HepG2 (cell line): ENCODE data around the gene PANK2. TPM values are rescaled to one million over a fixed set of nuclear protein-coding genes. Genes with fewer than 3 reads are reported as not detected.
A peak's percentile ranks its signal among the peaks of the same experiment; 100 is the strongest.

Source experiments
- ATAC-seq: fragments of 200-7000 bp; cut with Tn5 transposase; 3 replicates; pipeline ENCODE4 v1.9.1; 2020; ENCODE audit warnings: mild to moderate bottlenecking, moderate library complexity
- BruUV-seq: library from RNA; stranded (reverse); fragments of 400-500 nt; replicated peaks from 2 replicates; lab custom pipeline; 2021; lab: Mats Ljungman, UMichigan
- CTCF ChIA-PET: fragments of 300-600 bp; formaldehyde crosslinking; extraction: SDS; loops from one replicate; lab custom pipeline; 2021; ENCODE audit warnings: low total read pairs, inconsistent platforms, low intra/inter-chr PET ratio; lab: Yijun Ruan, JAX
- POLR2A ChIA-PET: fragments of 350-600 bp; sonication (Branson Sonifier 250); formaldehyde crosslinking; loops from one replicate; lab custom pipeline; 2020; ENCODE audit warnings: antibody characterized with exemption, inconsistent platforms; lab: Yijun Ruan, JAX
- DNase-seq: peaks from one replicate; pipeline ENCODE4 v3.0.0-alpha.2; 2015; ENCODE audit warnings: low spot score
- FAIRE-seq: peaks from 3 replicates; lab custom pipeline; 2011; peaks lifted over from hg19 to GRCh38; lab: Jason Lieb, UNC
- H2AFZ ChIP-seq: one replicate; pipeline ENCODE4 v1.6.1; 2011; ENCODE audit warnings: low read length, inconsistent platforms
- H3K27ac ChIP-seq: fragments of 300-600 bp; 3 replicates; pipeline ENCODE4 v1.8.0; 2011; ENCODE audit warnings: mixed run types, mild to moderate bottlenecking, mixed read lengths, low read length, inconsistent platforms; ENCODE audit not compliant: insufficient read depth; ENCODE audit errors: extremely low read length
- H3K27me3 ChIP-seq, 2 experiments: fragments of 200-600 bp in 1 of 2; 2 replicates in 1 of 2; 3 replicates in 1 of 2; pipeline versions ENCODE4 v1.6.0 to v1.8.0; 2011; ENCODE audit warnings: low read length in 2 of 2, mild to moderate bottlenecking in 2 of 2, moderate library complexity in 2 of 2, inconsistent platforms in 1 of 2; ENCODE audit not compliant: insufficient read depth in 2 of 2, control insufficient read depth in 1 of 2
- H3K36me3 ChIP-seq, 2 experiments: fragments of 200-600 bp in 1 of 2; replicated peaks in 1 of 2; 2 replicates in 1 of 2; 3 replicates in 1 of 2; pipeline versions ENCODE4 v1.5.1 to v1.8.0; 2011; ENCODE audit warnings: low read length in 2 of 2, inconsistent platforms in 1 of 2; ENCODE audit not compliant: insufficient read depth in 2 of 2, control insufficient read depth in 1 of 2
- H3K4me1 ChIP-seq: 2 replicates; pipeline ENCODE4 v1.5.1; 2012; ENCODE audit warnings: low read length, inconsistent platforms; ENCODE audit not compliant: insufficient read depth
- H3K4me2 ChIP-seq: 2 replicates; pipeline ENCODE4 v1.6.0; 2011; ENCODE audit warnings: low read depth, low read length, inconsistent platforms
- H3K4me3 ChIP-seq, 3 experiments: fragments of 200-600 bp in 1 of 3; sonication (generic), shearing (Covaris generic) in 1 of 3; replicated peaks in 1 of 3; 2 replicates each; pipeline ENCODE4 v1.5.1; 2011 to 2016; ENCODE audit warnings: low read length in 3 of 3, inconsistent platforms in 2 of 3, low read depth in 2 of 3, mild to moderate bottlenecking in 2 of 3, control low read depth in 1 of 3, mixed read lengths in 1 of 3; ENCODE audit not compliant: insufficient read depth in 1 of 3
- H3K79me2 ChIP-seq: one replicate; pipeline ENCODE4 v1.6.1; 2011; ENCODE audit warnings: low read length, inconsistent platforms; ENCODE audit not compliant: insufficient read depth
- H3K9ac ChIP-seq: 2 replicates; pipeline ENCODE4 v1.6.0; 2011; ENCODE audit warnings: mild to moderate bottlenecking, low read depth, low read length, inconsistent platforms; ENCODE audit not compliant: insufficient read depth
- H3K9me3 ChIP-seq: 2 replicates; pipeline ENCODE4 v1.5.1; 2012; ENCODE audit warnings: mild to moderate bottlenecking, low read length
- H4K20me1 ChIP-seq: 2 replicates; pipeline ENCODE4 v1.6.0; 2011; ENCODE audit warnings: inconsistent platforms, mild to moderate bottlenecking, low read length, moderate library complexity; ENCODE audit not compliant: insufficient read depth
- KAT7 ChIP-seq: IDR thresholded peaks from 2 replicates; pipeline ENCODE4 v1.6.1; 2018; ENCODE audit warnings: borderline replicate concordance, missing compliant biosample characterization
- KMT2A ChIP-seq: sonication (generic); formaldehyde crosslinking; IDR thresholded peaks from 2 replicates; pipeline ENCODE4 v1.4.0; 2020; ENCODE audit warnings: missing genetic modification reagents
- NCOA2 ChIP-seq: sonication (generic); formaldehyde crosslinking; IDR thresholded peaks from 2 replicates; pipeline ENCODE4 v1.8.0; 2022; ENCODE audit warnings: inconsistent platforms
- NFIC ChIP-seq: IDR thresholded peaks from 2 replicates; pipeline ENCODE4 v1.6.1; 2012; ENCODE audit warnings: mild to moderate bottlenecking, low read length, inconsistent platforms
- SIN3A ChIP-seq: IDR thresholded peaks from 2 replicates; pipeline ENCODE4 v1.6.1; 2011; ENCODE audit warnings: low read depth, mild to moderate bottlenecking, control low read depth, low read length, borderline replicate concordance
- SIX1 ChIP-seq: sonication (generic); formaldehyde crosslinking; IDR thresholded peaks from 2 replicates; pipeline ENCODE4 v1.4.0; 2020; ENCODE audit warnings: missing genetic modification reagents, borderline replicate concordance
- SOX13 ChIP-seq, 3 experiments: fragments of 450-650 bp in 1 of 3; sonication (generic) in 1 of 3; formaldehyde crosslinking in 1 of 3; IDR thresholded peaks in 2 of 3; conservative IDR thresholded peaks in 1 of 3; 2 replicates each; pipeline versions ENCODE4 v1.5.0 to v1.6.1; 2016 to 2020; ENCODE audit warnings: antibody characterized with exemption in 1 of 3, mild to moderate bottlenecking in 1 of 3, missing compliant biosample characterization in 1 of 3, missing genetic modification reagents in 1 of 3, moderate library complexity in 1 of 3
- TBL1XR1 ChIP-seq: fragments of 150-350 bp; IDR thresholded peaks from 2 replicates; pipeline ENCODE4 v1.6.1; 2014; ENCODE audit warnings: borderline replicate concordance, low read length; ENCODE audit not compliant: partially characterized antibody
- ZFP36L1 ChIP-seq: sonication (generic); formaldehyde crosslinking; IDR thresholded peaks from 2 replicates; pipeline ENCODE4 v1.8.0; 2022; ENCODE audit warnings: mild to moderate bottlenecking, missing genetic modification reagents, moderate library complexity
- ZKSCAN8 ChIP-seq: IDR thresholded peaks from 2 replicates; pipeline ENCODE4 v1.6.1; 2016; ENCODE audit warnings: borderline replicate concordance, missing genetic modification reagents, missing compliant biosample characterization
- ZNF10 ChIP-seq: sonication (generic); formaldehyde crosslinking; IDR thresholded peaks from 2 replicates; pipeline ENCODE4 v1.4.0; 2020; ENCODE audit warnings: mild to moderate bottlenecking, low read depth, missing genetic modification reagents, borderline replicate concordance
- ZNF12 ChIP-seq: sonication (generic); formaldehyde crosslinking; IDR thresholded peaks from 2 replicates; pipeline ENCODE4 v1.5.0; 2020; ENCODE audit warnings: missing genetic modification reagents
- ZNF253 ChIP-seq: sonication (generic); formaldehyde crosslinking; IDR thresholded peaks from 2 replicates; pipeline ENCODE4 v1.8.0; 2022; ENCODE audit warnings: mild to moderate bottlenecking, missing genetic modification reagents, borderline replicate concordance
- ZNF276 ChIP-seq: sonication (generic); formaldehyde crosslinking; IDR thresholded peaks from 2 replicates; pipeline ENCODE4 v1.4.0; 2020; ENCODE audit warnings: mild to moderate bottlenecking, low read depth, missing genetic modification reagents
- ZNF768 ChIP-seq: sonication (generic); formaldehyde crosslinking; IDR thresholded peaks from 2 replicates; pipeline ENCODE4 v1.4.0; 2020; ENCODE audit warnings: missing genetic modification reagents
- WGBS: methylation state at CpG from one replicate; pipeline ENCODE4 v1.1.6; 2017; ENCODE audit warnings: low lambda C conversion rate; 5-methylcytosine and 5-hydroxymethylcytosine counted together
- in situ Hi-C: cut with HindIII; loops from 2 replicates; pipeline ENCODE4 v1.10.0; 2017; ENCODE audit warnings: low pct_unique_long_range_greater_than_20kb; ENCODE audit not compliant: extremely low pct_ligation_motif_present
- intact Hi-C: fragments of 100-400 bp; cut with micrococcal nuclease; formaldehyde crosslinking; loops from one replicate; pipeline ENCODE4 v1.10.0; 2022; ENCODE audit not compliant: unreplicated experiment
- polyA plus RNA-seq, 8 experiments: library from polyadenylated mRNA; depleted of rRNA in 3 of 8; stranded (reverse) in 7 of 8; unstranded in 1 of 8; fragments of >200 nt; fragmentation: Illumina TruSeq in 4 of 8; extraction: Trizol in 4 of 8; gene quantifications; 2 replicates each; pipeline versions ENCODE4 v1.2.1 to v1.2.3, GENCODE V29; 2011 to 2016; ENCODE audit warnings: low read depth in 4 of 8, missing spikeins in 1 of 8, mixed read lengths in 1 of 8; ENCODE audit not compliant: insufficient read depth in 1 of 8
- total RNA-seq, 5 experiments: library from RNA; depleted of rRNA; stranded (reverse); fragments of >200 nt; fragmentation: Illumina TruSeq; extraction: Trizol; gene quantifications; 2 replicates each; pipeline ENCODE4 v1.2.3, GENCODE V29; 2016; ENCODE audit warnings: low read depth in 1 of 5
- TF ChIP-seq, protein P1 (sequence below): sonication (generic); formaldehyde crosslinking; IDR thresholded peaks from 2 replicates; pipeline ENCODE4 v1.5.1; 2020; ENCODE audit warnings: missing genetic modification reagents, mild to moderate bottlenecking, borderline replicate concordance

PANK2 gene
- total and polyA plus RNA-seq, 2 of the 13 experiments (the other 11 are each of a cell fraction or from before 2014, with no cell fraction given): 39.2 to 123 TPM

- no peaks in the 10 kb centered on the region; a peak in 1 of 5 replicates for H3K27me3 ChIP-seq
- no peaks in the 10 kb centered on the region for H3K9me3 ChIP-seq
- no peak overlapping the region for H2AFZ ChIP-seq
- POLR2A ChIA-PET: interaction anchor here (1.0 to 2.0 kb wide), 12 partner anchors 8 to 82 kb away, joined by 3 to 15 read pairs (median 4); partner anchors contain the start of genes ADISSP and AP5S1
- no peaks in the 10 kb centered on the region; a peak in 1 of 5 replicates for H3K36me3 ChIP-seq
- 13% methylated on average over 8 of the region's 8 CpGs for WGBS
- peak overlapping the region; percentile 89 for H3K4me2 ChIP-seq
- peak overlapping the region; percentile 91 for H3K27ac ChIP-seq
- ATAC-seq (peak; percentile 3; the same call in 2 of the 3 replicates), DNase-seq (no peak), FAIRE-seq (peak; percentile 28)
- peaks cover 50% of the 10 kb centered on the region for H3K4me1 ChIP-seq
- BruUV-seq: TSS peak; percentile 85
- H3K4me3 ChIP-seq: peak overlapping the region; percentile 78 to 97 (median 96)
- CTCF ChIA-PET: no interaction called here
- in situ Hi-C loops: loop anchor here (5.0 kb wide), 1 partner anchor 60 kb away; the partner anchor contains the start of gene CENPB
- H4K20me1 ChIP-seq: peaks cover 4% of the 10 kb centered on the region; the same call in 1 of the 2 replicates
- intact Hi-C loops: loop anchor here (2.0 kb wide), 1 partner anchor 61 kb away; the partner anchor contains the start of gene CENPB
- peaks cover 25% of the 10 kb centered on the region for H3K79me2 ChIP-seq
- H3K9ac ChIP-seq: peak overlapping the region; percentile 98
- TF ChIP-seq ZNF768: peak; percentile 85
- TF ChIP-seq KAT7: 0 out of 2 replicates have a peak, but pooled peaks have one; percentile 9
- 0 out of 2 replicates have a peak, but pooled peaks have one; percentile 42 for TF ChIP-seq SIN3A
- peak; percentile 71; the same call in 1 of the 2 replicates for TF ChIP-seq ZNF253
- no peak for TF ChIP-seq SOX13 (IDR thresholded peaks at IDR 0.05)
- 0 out of 4 replicates have a peak, but pooled peaks of 1 of the 2 experiments have one; percentile 2 for TF ChIP-seq SOX13 (CRISPR knock-in tag; conservative IDR thresholded peaks at IDR 0.05 in 1 of 2, IDR thresholded peaks at IDR 0.05 in 1 of 2)
- TF ChIP-seq SIX1 (CRISPR knock-in tag): no peak; the same call in 1 of the 2 replicates
- TF ChIP-seq ZKSCAN8 (CRISPR knock-in tag): 0 out of 2 replicates have a peak, but pooled peaks have one; percentile 13
- peak; percentile 41; the same call in 1 of the 2 replicates for TF ChIP-seq NCOA2
- no peak for TF ChIP-seq TBL1XR1
- TF ChIP-seq NFIC: 0 out of 2 replicates have a peak, but pooled peaks have one; percentile 8
- TF ChIP-seq, protein P1, sequence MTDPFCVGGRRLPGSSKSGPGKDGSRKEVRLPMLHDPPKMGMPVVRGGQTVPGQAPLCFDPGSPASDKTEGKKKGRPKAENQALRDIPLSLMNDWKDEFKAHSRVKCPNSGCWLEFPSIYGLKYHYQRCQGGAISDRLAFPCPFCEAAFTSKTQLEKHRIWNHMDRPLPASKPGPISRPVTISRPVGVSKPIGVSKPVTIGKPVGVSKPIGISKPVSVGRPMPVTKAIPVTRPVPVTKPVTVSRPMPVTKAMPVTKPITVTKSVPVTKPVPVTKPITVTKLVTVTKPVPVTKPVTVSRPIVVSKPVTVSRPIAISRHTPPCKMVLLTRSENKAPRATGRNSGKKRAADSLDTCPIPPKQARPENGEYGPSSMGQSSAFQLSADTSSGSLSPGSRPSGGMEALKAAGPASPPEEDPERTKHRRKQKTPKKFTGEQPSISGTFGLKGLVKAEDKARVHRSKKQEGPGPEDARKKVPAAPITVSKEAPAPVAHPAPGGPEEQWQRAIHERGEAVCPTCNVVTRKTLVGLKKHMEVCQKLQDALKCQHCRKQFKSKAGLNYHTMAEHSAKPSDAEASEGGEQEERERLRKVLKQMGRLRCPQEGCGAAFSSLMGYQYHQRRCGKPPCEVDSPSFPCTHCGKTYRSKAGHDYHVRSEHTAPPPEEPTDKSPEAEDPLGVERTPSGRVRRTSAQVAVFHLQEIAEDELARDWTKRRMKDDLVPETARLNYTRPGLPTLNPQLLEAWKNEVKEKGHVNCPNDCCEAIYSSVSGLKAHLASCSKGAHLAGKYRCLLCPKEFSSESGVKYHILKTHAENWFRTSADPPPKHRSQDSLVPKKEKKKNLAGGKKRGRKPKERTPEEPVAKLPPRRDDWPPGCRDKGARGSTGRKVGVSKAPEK: 0 out of 2 replicates have a peak, but pooled peaks have one; percentile 30
- no peak for TF ChIP-seq KMT2A (CRISPR knock-in tag)
- TF ChIP-seq ZNF10 (CRISPR knock-in tag): 0 out of 2 replicates have a peak, but pooled peaks have one; percentile 14
- no peak for TF ChIP-seq ZNF276 (CRISPR knock-in tag)
- TF ChIP-seq ZFP36L1 (CRISPR knock-in tag): no peak
- TF ChIP-seq ZNF12: 0 out of 2 replicates have a peak, but pooled peaks have one; percentile 47
These were observed 41.7 kb upstream of the PANK2 start for GRCh38 chr20:3847429-3847940.
